Measurements from ENCODE around the gene CDK8.

GRCh38 chr13:26213345-26213744 is 40.6 kb upstream of the CDK8 start:
- TF ChIP-seq CTCF (IDR thresholded peaks at IDR 0.05 in 4 of 5, conservative IDR thresholded peaks at IDR 0.05 in 1 of 5) (no peak), POLR2A (IDR thresholded peaks at IDR 0.05) (no peak)
